SU-DHL-6 (cell line): ENCODE results near the gene SEBOX.

Source experiments
- H2AFZ ChIP-seq: fragments of 200-600 bp; sonication (generic); 2 replicates; pipeline ENCODE4 v1.6.1; 2014; ENCODE audit warnings: low read depth, mild to moderate bottlenecking, moderate library complexity, mixed read lengths, antibody characterized with exemption, low read length; ENCODE audit not compliant: severe bottlenecking
- H3F3A ChIP-seq: fragments of 200-600 bp; shearing (Covaris generic); 2 replicates; pipeline ENCODE4 v1.6.0; 2016; ENCODE audit warnings: antibody characterized with exemption, mild to moderate bottlenecking; ENCODE audit not compliant: insufficient read depth
- H3K27ac ChIP-seq: fragments of 200-600 bp; sonication (generic); 2 replicates; pipeline ENCODE4 v1.5.1; 2016; ENCODE audit warnings: low read depth, mild to moderate bottlenecking, low read length, moderate library complexity, mixed read lengths
- H3K27me3 ChIP-seq: fragments of 200-600 bp; sonication (generic), shearing (Covaris generic); 2 replicates; pipeline ENCODE4 v1.6.0; 2014; ENCODE audit warnings: mild to moderate bottlenecking, low read length
- H3K36me3 ChIP-seq: fragments of 200-600 bp; sonication (generic); 2 replicates; pipeline ENCODE4 v1.6.1; 2014; ENCODE audit warnings: mild to moderate bottlenecking, low read length, mixed read lengths
- H3K4me2 ChIP-seq: fragments of 300-600, 200-600 bp; shearing (Covaris generic), sonication (generic); 2 replicates; pipeline ENCODE4 v1.6.0; 2014; ENCODE audit warnings: low read length, low read depth, mild to moderate bottlenecking; ENCODE audit not compliant: poor library complexity, severe bottlenecking
- H3K4me3 ChIP-seq: fragments of 200-600 bp; sonication (generic); 2 replicates; pipeline ENCODE4 v1.5.1; 2014; ENCODE audit warnings: antibody characterized with exemption, low read length, mild to moderate bottlenecking, mixed read lengths; ENCODE audit not compliant: insufficient read depth, poor library complexity, severe bottlenecking
- H3K79me2 ChIP-seq: fragments of 200-600 bp; sonication (generic); 2 replicates; pipeline ENCODE4 v1.6.1; 2014; ENCODE audit warnings: mild to moderate bottlenecking, low read length, moderate library complexity; ENCODE audit not compliant: insufficient read depth
- H3K9ac ChIP-seq: fragments of 200-600 bp; sonication (generic); 2 replicates; pipeline ENCODE4 v1.7.0; 2014; ENCODE audit warnings: mild to moderate bottlenecking, low read length
- H3K9me2 ChIP-seq: fragments of 200-600 bp; sonication (generic); replicated peaks from 2 replicates; pipeline ENCODE4 v1.6.1; 2014; ENCODE audit warnings: low read length; ENCODE audit not compliant: insufficient read depth
- H3K9me3 ChIP-seq: fragments of 200-600 bp; sonication (generic); 2 replicates; pipeline ENCODE4 v1.6.1; 2014; ENCODE audit warnings: low read length, mixed read lengths; ENCODE audit not compliant: insufficient read depth
- H4K20me1 ChIP-seq: fragments of 200-600 bp; sonication (generic); 2 replicates; pipeline ENCODE4 v1.6.1; 2014; ENCODE audit warnings: low read depth, mild to moderate bottlenecking, antibody characterized with exemption, low read length, moderate library complexity, mixed read lengths
- EZH2phosphoT487 ChIP-seq: fragments of 200-600 bp; sonication (generic), shearing (Covaris generic); conservative IDR thresholded peaks from 2 replicates; pipeline ENCODE4 v1.6.1; 2018; ENCODE audit warnings: mild to moderate bottlenecking, antibody characterized with exemption, low read length, moderate library complexity, mixed read lengths
- TF ChIP-seq, protein P1 (sequence below): fragments of 200-600 bp; sonication (generic); IDR thresholded peaks from one replicate; pipeline ENCODE4 v1.5.1; 2017; ENCODE audit warnings: antibody characterized with exemption, mild to moderate bottlenecking, low read length, moderate library complexity; ENCODE audit not compliant: insufficient read depth, poor library complexity, severe bottlenecking

Gene SEBOX

DNA sequence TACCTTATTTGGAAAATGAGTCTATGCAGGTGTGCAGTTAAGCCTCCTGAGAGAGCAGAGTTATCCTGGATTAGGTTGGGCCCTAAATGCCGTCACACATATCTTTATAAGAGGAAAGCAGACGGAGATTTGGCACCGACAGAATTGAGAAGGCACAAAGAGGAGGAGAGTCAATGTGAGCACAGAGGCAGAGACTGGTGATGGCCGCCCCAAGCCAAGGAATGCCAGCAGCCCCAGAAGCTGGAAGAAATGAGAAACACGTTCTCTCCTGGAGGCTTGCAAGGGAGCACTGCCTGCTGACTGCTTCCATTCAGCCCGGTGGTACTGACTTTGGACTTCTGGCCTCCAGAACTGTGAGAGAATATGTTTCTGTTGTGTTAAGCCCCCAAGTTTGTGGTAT lies 37.8 kb upstream of the SEBOX start:
- H3K27ac ChIP-seq, result no peak overlapping the region
- H3K9me2 ChIP-seq, result no peaks in the 10 kb centered on the region
- H3K9me3 ChIP-seq, result no peaks in the 10 kb centered on the region
- no peaks in the 10 kb centered on the region for H3K79me2 ChIP-seq
- no peaks in the 10 kb centered on the region for H3K36me3 ChIP-seq
- no peak overlapping the region for H3K4me2 ChIP-seq
- H3K27me3 ChIP-seq, result no peaks in the 10 kb centered on the region
- no peaks in the 10 kb centered on the region for H4K20me1 ChIP-seq
- H3K9ac ChIP-seq, result no peak overlapping the region
- no peak overlapping the region for H2AFZ ChIP-seq
- TF ChIP-seq EZH2phosphoT487, result no peak
- TF ChIP-seq, protein P1, sequence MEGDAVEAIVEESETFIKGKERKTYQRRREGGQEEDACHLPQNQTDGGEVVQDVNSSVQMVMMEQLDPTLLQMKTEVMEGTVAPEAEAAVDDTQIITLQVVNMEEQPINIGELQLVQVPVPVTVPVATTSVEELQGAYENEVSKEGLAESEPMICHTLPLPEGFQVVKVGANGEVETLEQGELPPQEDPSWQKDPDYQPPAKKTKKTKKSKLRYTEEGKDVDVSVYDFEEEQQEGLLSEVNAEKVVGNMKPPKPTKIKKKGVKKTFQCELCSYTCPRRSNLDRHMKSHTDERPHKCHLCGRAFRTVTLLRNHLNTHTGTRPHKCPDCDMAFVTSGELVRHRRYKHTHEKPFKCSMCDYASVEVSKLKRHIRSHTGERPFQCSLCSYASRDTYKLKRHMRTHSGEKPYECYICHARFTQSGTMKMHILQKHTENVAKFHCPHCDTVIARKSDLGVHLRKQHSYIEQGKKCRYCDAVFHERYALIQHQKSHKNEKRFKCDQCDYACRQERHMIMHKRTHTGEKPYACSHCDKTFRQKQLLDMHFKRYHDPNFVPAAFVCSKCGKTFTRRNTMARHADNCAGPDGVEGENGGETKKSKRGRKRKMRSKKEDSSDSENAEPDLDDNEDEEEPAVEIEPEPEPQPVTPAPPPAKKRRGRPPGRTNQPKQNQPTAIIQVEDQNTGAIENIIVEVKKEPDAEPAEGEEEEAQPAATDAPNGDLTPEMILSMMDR, result no peak
- H3K4me3 ChIP-seq, result no peak overlapping the region
- no peaks in the 10 kb centered on the region for H3F3A ChIP-seq

DNA sequence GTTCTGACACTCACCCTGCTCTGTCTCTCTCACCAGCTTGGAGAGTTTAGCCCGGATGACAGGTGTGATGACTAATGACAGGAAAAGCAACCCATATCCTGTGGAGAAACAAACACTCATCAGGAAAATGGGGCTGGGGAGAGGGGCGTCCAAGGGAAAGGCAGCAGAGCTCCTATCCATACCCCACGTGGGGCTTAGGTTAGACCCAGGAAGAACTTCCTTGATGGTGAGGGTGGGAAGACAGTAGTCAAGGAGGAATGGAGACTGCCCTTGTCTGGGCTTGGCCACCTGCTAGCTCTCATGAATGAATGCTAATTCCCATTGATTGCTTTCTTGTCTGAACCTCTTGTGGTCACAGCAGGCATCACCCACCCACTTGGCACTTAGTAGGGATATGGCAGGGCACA lies 37.2 kb upstream of the SEBOX start:
- Histone ChIP-seq H3K4me2 (no peak overlapping the region), H3K36me3 (no peaks in the 10 kb centered on the region), H2AFZ (no peak overlapping the region), H3F3A (no peaks in the 10 kb centered on the region), H3K9me2 (no peaks in the 10 kb centered on the region), H3K9ac (no peak overlapping the region), H3K27me3 (no peaks in the 10 kb centered on the region), H3K4me3 (no peak overlapping the region), H4K20me1 (no peaks in the 10 kb centered on the region), H3K27ac (no peak overlapping the region), H3K79me2 (no peaks in the 10 kb centered on the region), H3K9me3 (no peaks in the 10 kb centered on the region)
- TF ChIP-seq, protein P1, result no peak
- TF ChIP-seq EZH2phosphoT487, result no peak

DNA sequence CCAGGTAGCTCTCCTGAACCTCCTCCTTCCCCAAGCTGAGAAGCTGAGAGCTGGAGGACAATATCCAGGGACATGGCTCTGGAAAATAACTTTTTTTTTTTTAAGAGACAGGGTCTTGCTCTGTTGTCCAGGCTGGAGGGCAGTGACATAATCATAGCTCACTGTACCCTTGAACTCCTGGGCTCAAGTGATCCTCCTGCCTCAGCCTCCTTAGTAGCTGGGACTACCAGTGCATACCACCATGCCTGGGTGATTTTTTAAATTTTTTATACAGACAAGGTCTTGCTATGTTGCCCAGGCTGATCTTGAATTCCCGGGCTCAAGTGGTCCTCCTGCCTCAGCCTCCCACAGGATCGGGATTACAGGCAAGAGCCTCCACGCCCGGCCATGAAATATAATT lies 34.8 kb upstream of the SEBOX start:
- no peaks in the 10 kb centered on the region for H3K36me3 ChIP-seq
- TF ChIP-seq EZH2phosphoT487, result no peak
- TF ChIP-seq, protein P1, result no peak
- H3K79me2 ChIP-seq, result no peaks in the 10 kb centered on the region
- H3K4me3 ChIP-seq, result no peak overlapping the region
- no peak overlapping the region for H2AFZ ChIP-seq
- no peak overlapping the region for H3K4me2 ChIP-seq
- no peak overlapping the region for H3K9ac ChIP-seq
- no peaks in the 10 kb centered on the region for H3K27me3 ChIP-seq
- H3K9me2 ChIP-seq, result no peaks in the 10 kb centered on the region
- no peaks in the 10 kb centered on the region for H3K9me3 ChIP-seq
- no peaks in the 10 kb centered on the region for H4K20me1 ChIP-seq
- no peak overlapping the region for H3K27ac ChIP-seq
- no peaks in the 10 kb centered on the region for H3F3A ChIP-seq
